DMS153 treated with DMSO at 0.1 percent for 48 hours (cell line): ENCODE data around the gene RAB11FIP3.
A peak's percentile ranks its signal among the peaks of the same experiment; 100 is the strongest.
"Not testable (repeated sequence)": the region's sequence is repeated elsewhere in the genome, so short reads cannot be mapped to it uniquely, and the experiment has no call there.

Experiments
- DNase-seq: peaks from one replicate; lab custom pipeline; 2025; ENCODE audit not compliant: unreplicated experiment; lab: John Stamatoyannopoulos, UW

RAB11FIP3 gene

GRCh38 chr16:425082-425718 is at the start of gene RAB11FIP3:
Gene RAB11FIP3 (plus strand): TSS chr16:425649. CDS start chr16:426007, 358 bp downstream.
- peak; percentile 51 for DNase-seq

- no peak for DNase-seq
Measured at GRCh38 chr16:375927-376816, 49.3 kb upstream of the RAB11FIP3 start.

- no peak for DNase-seq
Measured at GRCh38 chr16:376817-377418, 48.5 kb upstream of the RAB11FIP3 start.

- no peak for DNase-seq
Measured at GRCh38 chr16:377419-377951, 48.0 kb upstream of the RAB11FIP3 start.

- DNase-seq = not testable (repeated sequence)
Measured at GRCh38 chr16:378113-378820, 47.2 kb upstream of the RAB11FIP3 start.

GRCh38 chr16:378821-379182 is 46.6 kb upstream of the RAB11FIP3 start:
- DNase-seq = no peak

- DNase-seq = peak; percentile 90
Measured at GRCh38 chr16:379183-379960, 46.1 kb upstream of the RAB11FIP3 start.

- DNase-seq = no peak
Measured at GRCh38 chr16:379961-380761, 45.3 kb upstream of the RAB11FIP3 start.

- DNase-seq = no peak
Measured at GRCh38 chr16:380762-381011, 44.8 kb upstream of the RAB11FIP3 start.

GRCh38 chr16:381012-381788 is 44.2 kb upstream of the RAB11FIP3 start:
- no peak for DNase-seq

- peak; percentile 20 for DNase-seq
Measured at GRCh38 chr16:381789-382717, 43.4 kb upstream of the RAB11FIP3 start, which contains the start of gene PGAP6. Gene PGAP6 (minus strand): TSS chr16:381978. CDS start chr16:381821, 157 bp downstream.

- DNase-seq = peak; percentile 65
Measured at GRCh38 chr16:383326-384051, 42.0 kb upstream of the RAB11FIP3 start.

- DNase-seq = no peak
Measured at GRCh38 chr16:386641-387156, 38.8 kb upstream of the RAB11FIP3 start.

- DNase-seq = not testable (repeated sequence)
Measured at GRCh38 chr16:387761-388666, 37.4 kb upstream of the RAB11FIP3 start.

GRCh38 chr16:389352-389751 is 36.1 kb upstream of the RAB11FIP3 start:
- no peak for DNase-seq

- no peak for DNase-seq
Measured at GRCh38 chr16:391885-392335, 33.5 kb upstream of the RAB11FIP3 start.
